ENCODE data around the gene RBM14.

- no peak for TF ChIP-seq EZH2 (IDR thresholded peaks at IDR 0.05; ENCODE audit: borderline replicate concordance, insufficient read depth, low read depth, low read length, poor library complexity, severe bottlenecking)
- no peak for TF ChIP-seq CTCF (IDR thresholded peaks at IDR 0.05)
Observed at GRCh38 chr11:66637557-66638176, 21.2 kb downstream of the RBM14 start.

Measured in B cell (primary cell).